ENCODE results near the gene NUP153. TPM values are rescaled to one million over a fixed set of nuclear protein-coding genes. Genes with fewer than 3 reads are reported as not detected.
"Not testable (repeated sequence)": the region's sequence is repeated elsewhere in the genome, so short reads cannot be mapped to it uniquely, and the experiment has no call there.

The NUP153 gene
- total and polyA plus RNA-seq, 2 donors from 2014 or later: 4.9 to 31.3 TPM

GRCh38 chr6:17584241-17584803, 122.4 kb downstream of the NUP153 start:
- H3K27me3 ChIP-seq (ENCODE audit: control insufficient read depth, insufficient read depth, low read length): no peaks in the 10 kb centered on the region
- FAIRE-seq (peak; percentile 87), DNase-seq (peak in 3 of 5 donors; percentile 51 to 91 (median 88))
- peak overlapping the region in 1 of 3 donors; percentile 32 for H3K9ac ChIP-seq (ENCODE audit: low read length in 3 of 3)
- intact Hi-C loops (cut with DNase I): loop anchor here (10.0 kb wide), 1 partner anchor 430 kb away; no protein-coding TSS in a partner anchor
- no peaks in the 10 kb centered on the region for H3K9me3 ChIP-seq (ENCODE audit: control insufficient read depth in 2 of 3, insufficient read depth in 1 of 3, low read length in 3 of 3)
- peak overlapping the region in 2 of 3 donors; percentile 19 to 57 for H3K4me3 ChIP-seq (ENCODE audit: low read length in 3 of 3)
- H3K36me3 ChIP-seq (ENCODE audit: control insufficient read depth in 2 of 3, insufficient read depth in 3 of 3, low read length in 3 of 3): no peaks in the 10 kb centered on the region
- H3K27ac ChIP-seq (ENCODE audit: low read depth in 2 of 2, low read length in 2 of 2): peak overlapping the region in 1 of 2 donors; percentile 33
- TF ChIP-seq, protein P1, sequence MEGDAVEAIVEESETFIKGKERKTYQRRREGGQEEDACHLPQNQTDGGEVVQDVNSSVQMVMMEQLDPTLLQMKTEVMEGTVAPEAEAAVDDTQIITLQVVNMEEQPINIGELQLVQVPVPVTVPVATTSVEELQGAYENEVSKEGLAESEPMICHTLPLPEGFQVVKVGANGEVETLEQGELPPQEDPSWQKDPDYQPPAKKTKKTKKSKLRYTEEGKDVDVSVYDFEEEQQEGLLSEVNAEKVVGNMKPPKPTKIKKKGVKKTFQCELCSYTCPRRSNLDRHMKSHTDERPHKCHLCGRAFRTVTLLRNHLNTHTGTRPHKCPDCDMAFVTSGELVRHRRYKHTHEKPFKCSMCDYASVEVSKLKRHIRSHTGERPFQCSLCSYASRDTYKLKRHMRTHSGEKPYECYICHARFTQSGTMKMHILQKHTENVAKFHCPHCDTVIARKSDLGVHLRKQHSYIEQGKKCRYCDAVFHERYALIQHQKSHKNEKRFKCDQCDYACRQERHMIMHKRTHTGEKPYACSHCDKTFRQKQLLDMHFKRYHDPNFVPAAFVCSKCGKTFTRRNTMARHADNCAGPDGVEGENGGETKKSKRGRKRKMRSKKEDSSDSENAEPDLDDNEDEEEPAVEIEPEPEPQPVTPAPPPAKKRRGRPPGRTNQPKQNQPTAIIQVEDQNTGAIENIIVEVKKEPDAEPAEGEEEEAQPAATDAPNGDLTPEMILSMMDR (IDR thresholded peaks at IDR 0.05; ENCODE audit: borderline replicate concordance, extremely low read depth, insufficient read depth): peak; percentile 64
- peaks cover 0 to 4% (median 0%) of the 10 kb centered on the region in 3 donors for H3K4me1 ChIP-seq (ENCODE audit: control insufficient read depth in 2 of 3, insufficient read depth in 2 of 3, low read depth in 1 of 3, low read length in 3 of 3)

DNA sequence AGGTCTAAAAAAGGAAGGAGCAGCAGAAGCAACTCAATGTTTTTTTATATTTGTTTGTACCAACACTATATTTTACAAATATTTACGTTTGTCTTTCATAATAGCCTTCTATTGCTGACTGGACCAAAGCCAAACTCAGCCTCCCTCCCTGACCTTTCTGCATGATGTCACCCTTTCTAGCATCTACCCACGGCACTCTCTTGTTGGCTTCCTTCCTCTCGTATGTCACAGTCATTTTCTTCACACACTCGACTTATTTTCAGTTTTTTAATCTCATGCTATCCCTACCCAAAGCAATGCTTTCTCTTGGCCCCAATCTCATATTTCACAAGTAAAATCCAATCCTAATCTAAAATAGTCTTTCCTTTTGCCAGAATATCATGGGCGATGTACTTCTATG, 122.9 kb downstream of the NUP153 start:
- H3K9ac ChIP-seq (ENCODE audit: low read length in 3 of 3): peak overlapping the region in 1 of 3 donors; percentile 34

DNA sequence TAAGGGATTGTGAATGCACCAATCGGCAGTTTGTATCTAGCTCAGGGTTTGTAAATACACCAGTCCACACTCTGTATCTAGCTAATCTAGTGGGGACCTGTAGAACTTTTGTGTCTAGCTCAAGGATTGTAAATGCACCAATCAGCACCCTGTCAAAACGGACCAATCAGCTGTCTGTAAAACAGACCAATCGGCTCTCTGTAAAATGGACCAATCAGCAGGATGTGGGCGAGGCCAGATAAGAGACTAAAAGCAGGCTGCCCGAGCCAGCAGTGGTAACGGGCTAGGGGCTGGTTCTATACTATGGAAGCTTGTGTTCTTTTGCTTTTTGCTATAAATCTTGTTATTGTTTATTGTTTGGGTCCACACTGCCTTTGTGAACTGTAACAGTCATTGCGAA, 125.4 kb downstream of the NUP153 start:
- not testable (repeated sequence) for DNase-seq; H3K9me3 ChIP-seq (ENCODE audit: control insufficient read depth in 2 of 3, insufficient read depth in 1 of 3, low read length in 3 of 3); H3K4me3 ChIP-seq (ENCODE audit: low read length in 3 of 3); H3K9ac ChIP-seq (ENCODE audit: low read length in 3 of 3); H3K27me3 ChIP-seq (ENCODE audit: control insufficient read depth, insufficient read depth, low read length); H3K4me1 ChIP-seq (ENCODE audit: control insufficient read depth in 2 of 3, insufficient read depth in 2 of 3, low read depth in 1 of 3, low read length in 3 of 3); H3K36me3 ChIP-seq (ENCODE audit: control insufficient read depth in 2 of 3, insufficient read depth in 3 of 3, low read length in 3 of 3); FAIRE-seq; H3K27ac ChIP-seq (ENCODE audit: low read depth in 2 of 2, low read length in 2 of 2)
- intact Hi-C loops (cut with DNase I): loop anchor here (10.0 kb wide), 1 partner anchor 426 kb away; no protein-coding TSS in a partner anchor

More for the DNA sequence above, 122.9 kb downstream of the NUP153 start:
- TF ChIP-seq, protein P1 (IDR thresholded peaks at IDR 0.05; ENCODE audit: borderline replicate concordance, extremely low read depth, insufficient read depth): no peak
- FAIRE-seq: no peak
- no peaks in the 10 kb centered on the region for H3K36me3 ChIP-seq (ENCODE audit: control insufficient read depth in 2 of 3, insufficient read depth in 3 of 3, low read length in 3 of 3)
- no peaks in the 10 kb centered on the region for H3K9me3 ChIP-seq (ENCODE audit: control insufficient read depth in 2 of 3, insufficient read depth in 1 of 3, low read length in 3 of 3)
- no peaks in the 10 kb centered on the region for H3K27me3 ChIP-seq (ENCODE audit: control insufficient read depth, insufficient read depth, low read length)
- peaks cover 0 to 4% (median 0%) of the 10 kb centered on the region in 3 donors for H3K4me1 ChIP-seq (ENCODE audit: control insufficient read depth in 2 of 3, insufficient read depth in 2 of 3, low read depth in 1 of 3, low read length in 3 of 3)
- peak overlapping the region in 1 of 2 donors; percentile 33 for H3K27ac ChIP-seq (ENCODE audit: low read depth in 2 of 2, low read length in 2 of 2)
- H3K4me3 ChIP-seq (ENCODE audit: low read length in 3 of 3): no peak overlapping the region
- intact Hi-C loops (cut with DNase I): loop anchor here (10.0 kb wide), 1 partner anchor 429 kb away; no protein-coding TSS in a partner anchor
- no peak for DNase-seq

DNA sequence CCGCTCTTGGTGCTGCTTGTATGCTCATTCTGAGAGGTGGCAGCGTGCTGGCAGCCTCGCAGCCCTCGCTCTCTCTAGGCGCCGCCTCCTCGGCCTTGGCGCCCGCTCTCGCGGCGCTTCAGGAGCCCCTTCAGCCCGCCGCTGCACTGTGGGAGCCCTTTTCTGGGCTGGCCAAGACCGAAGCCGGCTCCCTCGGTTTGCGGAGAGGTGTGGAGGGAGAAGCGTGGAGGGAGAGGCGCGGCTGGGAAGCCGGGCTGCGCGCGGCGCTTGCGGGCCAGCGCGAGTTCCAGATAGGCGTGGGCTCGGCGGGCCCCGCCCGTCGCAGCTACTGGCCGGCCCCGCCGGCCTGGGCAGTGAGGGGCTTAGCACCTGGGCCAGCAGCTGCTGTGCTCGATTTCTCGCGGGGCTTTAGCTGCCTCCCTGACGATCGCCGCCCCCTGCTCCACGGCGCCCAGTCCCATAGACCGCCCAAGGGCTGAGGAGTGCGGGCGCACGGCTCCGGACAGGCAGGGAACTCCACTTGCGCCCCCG, 126.1 kb downstream of the NUP153 start:
- Histone ChIP-seq H3K27ac (ENCODE audit: low read depth in 2 of 2, low read length in 2 of 2) (no peak overlapping the region), H3K36me3 (ENCODE audit: control insufficient read depth in 2 of 3, insufficient read depth in 3 of 3, low read length in 3 of 3) (no peaks in the 10 kb centered on the region), H3K27me3 (ENCODE audit: control insufficient read depth, insufficient read depth, low read length) (no peaks in the 10 kb centered on the region), H3K4me1 (ENCODE audit: control insufficient read depth in 2 of 3, insufficient read depth in 2 of 3, low read depth in 1 of 3, low read length in 3 of 3) (peaks cover 0 to 4% (median 0%) of the 10 kb centered on the region in 3 donors), H3K4me3 (ENCODE audit: low read length in 3 of 3) (peak overlapping the region in 1 of 3 donors; percentile 42), H3K9me3 (ENCODE audit: control insufficient read depth in 2 of 3, insufficient read depth in 1 of 3, low read length in 3 of 3) (peaks cover 0 to 6% (median 2%) of the 10 kb centered on the region in 3 donors), H3K9ac (ENCODE audit: low read length in 3 of 3) (peak overlapping the region in 1 of 3 donors; percentile 34)
- FAIRE-seq (no peak), DNase-seq (peak; percentile 64 to 80 (median 75))
- intact Hi-C loops (cut with DNase I): loop anchor here (10.0 kb wide), 1 partner anchor 426 kb away; no protein-coding TSS in a partner anchor
- TF ChIP-seq, protein P1 (IDR thresholded peaks at IDR 0.05; ENCODE audit: borderline replicate concordance, extremely low read depth, insufficient read depth): no peak

All from kidney (tissue), 14 donors.